Caco-2 (cell line): ENCODE data around the gene SLX9. TPM values are rescaled to one million over a fixed set of nuclear protein-coding genes. Genes with fewer than 3 reads are reported as not detected.

ENCODE experiments used
- BruUV-seq: library from RNA; stranded (reverse); fragments of 400-500 nt; replicated peaks from 2 replicates; lab custom pipeline; 2021; lab: Mats Ljungman, UMichigan
- CTCF ChIA-PET: fragments of 300-600 bp; sonication (Branson Sonifier 250); formaldehyde crosslinking; loops from one replicate; lab custom pipeline; 2022; ENCODE audit warnings: antibody characterized with exemption; lab: Charles Lee
- POLR2A ChIA-PET: fragments of 300-600 bp; sonication (Branson Sonifier 250); formaldehyde crosslinking; loops from one replicate; lab custom pipeline; 2022; ENCODE audit warnings: antibody characterized with exemption; lab: Charles Lee
- DNase-seq, 2 experiments: peaks; one replicate each; pipeline versions ENCODE4 v3.0.0 to v3.0.0-alpha.2; 2020 to 2022
- H3K27me3 ChIP-seq: replicated peaks from 2 replicates; pipeline ENCODE4 v1.6.0; 2011; ENCODE audit warnings: low read length; ENCODE audit not compliant: control insufficient read depth, insufficient read depth
- H3K36me3 ChIP-seq: 2 replicates; pipeline ENCODE4 v1.5.1; 2011; ENCODE audit warnings: low read length; ENCODE audit not compliant: control insufficient read depth, insufficient read depth
- H3K4me1 ChIP-seq: fragments of 250-450 bp; sonication (Bioruptor Pico); 2 replicates; pipeline ENCODE4 v1.5.1; 2020; ENCODE audit warnings: mild to moderate bottlenecking
- H3K4me3 ChIP-seq: 2 replicates; pipeline ENCODE4 v1.5.1; 2011; ENCODE audit warnings: low read depth, mild to moderate bottlenecking, control low read depth, low read length
- H3K9me3 ChIP-seq: fragments of 250-450 bp; sonication (Bioruptor Pico); 2 replicates; pipeline ENCODE4 v1.5.1; 2020; ENCODE audit warnings: mild to moderate bottlenecking, moderate library complexity
- H3K27ac Mint-ChIP-seq: one replicate; pipeline ENCODE4 v1.8.0; 2022; ENCODE audit warnings: mixed read lengths; ENCODE audit not compliant: unreplicated experiment
- H3K27me3 Mint-ChIP-seq: one replicate; pipeline ENCODE4 v1.8.0; 2022; ENCODE audit warnings: mixed read lengths; ENCODE audit not compliant: insufficient read depth, unreplicated experiment
- H3K36me3 Mint-ChIP-seq: one replicate; pipeline ENCODE4 v1.8.0; 2022; ENCODE audit warnings: mild to moderate bottlenecking, mixed read lengths; ENCODE audit not compliant: insufficient read depth, unreplicated experiment
- H3K4me1 Mint-ChIP-seq: one replicate; pipeline ENCODE4 v1.8.0; 2022; ENCODE audit warnings: low read depth, mixed read lengths; ENCODE audit not compliant: unreplicated experiment
- H3K4me3 Mint-ChIP-seq: one replicate; pipeline ENCODE4 v1.8.0; 2022; ENCODE audit warnings: mild to moderate bottlenecking, moderate library complexity, mixed read lengths; ENCODE audit not compliant: unreplicated experiment
- H3K9me3 Mint-ChIP-seq: one replicate; pipeline ENCODE4 v1.8.0; 2022; ENCODE audit warnings: mixed read lengths; ENCODE audit not compliant: unreplicated experiment
- CTCF ChIP-seq, 2 experiments: fragments of 200-600 bp in 1 of 2; IDR thresholded peaks; 1 replicate in 1 of 2; 2 replicates in 1 of 2; pipeline versions ENCODE4 v1.5.1 to v1.8.0; 2011 to 2022; ENCODE audit warnings: antibody characterized with exemption in 1 of 2, control low read depth in 1 of 2, inconsistent platforms in 1 of 2, low read depth in 1 of 2, low read length in 1 of 2, mild to moderate bottlenecking in 1 of 2, moderate library complexity in 1 of 2; ENCODE audit not compliant: insufficient read depth in 1 of 2, severe bottlenecking in 1 of 2, unreplicated experiment in 1 of 2
- intact Hi-C: fragments of 100-400 bp; cut with micrococcal nuclease; formaldehyde crosslinking; loops from one replicate; pipeline ENCODE4 v1.10.0; 2022; ENCODE audit not compliant: unreplicated experiment
- total RNA-seq: library from RNA; stranded (reverse); gene quantifications from 2 replicates; pipeline ENCODE4 v1.2.3, GENCODE V29; 2022

SLX9 gene
- total RNA-seq, 1 experiment from 2014 or later: 62.1 TPM

GRCh38 chr21:44995343-44995941 is 55.6 kb downstream of the SLX9 start:
- no peaks in the 10 kb centered on the region for H3K27me3 Mint-ChIP-seq
- intact Hi-C loops: no loop called here
- H3K4me1 ChIP-seq: no peaks in the 10 kb centered on the region
- peaks cover 8% of the 10 kb centered on the region for H3K36me3 Mint-ChIP-seq
- H3K9me3 Mint-ChIP-seq: no peaks in the 10 kb centered on the region
- ChIA-PET CTCF (no interaction called here), POLR2A (no interaction called here)
- no peaks in the 10 kb centered on the region for H3K36me3 ChIP-seq
- H3K27me3 ChIP-seq: no peaks in the 10 kb centered on the region
- H3K4me3 Mint-ChIP-seq: no peak overlapping the region
- no peak overlapping the region for H3K4me3 ChIP-seq
- H3K27ac Mint-ChIP-seq: no peak overlapping the region
- no peaks in the 10 kb centered on the region for H3K4me1 Mint-ChIP-seq
- no peaks in the 10 kb centered on the region for H3K9me3 ChIP-seq
- no peak for TF ChIP-seq CTCF (IDR thresholded peaks at IDR 0.05; ENCODE audit: insufficient read depth in 1 of 2, low read depth in 1 of 2, low read length in 1 of 2, severe bottlenecking in 1 of 2, unreplicated experiment in 1 of 2)
- BruUV-seq: no TSS peak
- no peak for DNase-seq

GRCh38 chr21:44996096-44996495 is 56.3 kb downstream of the SLX9 start:
- no peaks in the 10 kb centered on the region for H3K9me3 ChIP-seq
- Mint-ChIP-seq H3K27ac (no peak overlapping the region), H3K36me3 (peaks cover 8% of the 10 kb centered on the region), H3K27me3 (no peaks in the 10 kb centered on the region), H3K4me3 (no peak overlapping the region), H3K9me3 (no peaks in the 10 kb centered on the region), H3K4me1 (no peaks in the 10 kb centered on the region)
- intact Hi-C loops: no loop called here
- TF ChIP-seq CTCF (IDR thresholded peaks at IDR 0.05; ENCODE audit: insufficient read depth in 1 of 2, low read depth in 1 of 2, low read length in 1 of 2, severe bottlenecking in 1 of 2, unreplicated experiment in 1 of 2): no peak
- H3K4me1 ChIP-seq: no peaks in the 10 kb centered on the region
- no peak for DNase-seq
- no TSS peak for BruUV-seq
- POLR2A ChIA-PET: no interaction called here
- no peak overlapping the region for H3K4me3 ChIP-seq
- CTCF ChIA-PET: no interaction called here
- no peaks in the 10 kb centered on the region for H3K36me3 ChIP-seq
- no peaks in the 10 kb centered on the region for H3K27me3 ChIP-seq

- Mint-ChIP-seq H3K27ac (no peak overlapping the region), H3K36me3 (peaks cover 8% of the 10 kb centered on the region), H3K9me3 (no peaks in the 10 kb centered on the region), H3K4me1 (no peaks in the 10 kb centered on the region), H3K27me3 (no peaks in the 10 kb centered on the region), H3K4me3 (no peak overlapping the region)
- H3K27me3 ChIP-seq: no peaks in the 10 kb centered on the region
- intact Hi-C loops: no loop called here
- no peaks in the 10 kb centered on the region for H3K9me3 ChIP-seq
- ChIA-PET POLR2A (no interaction called here), CTCF (no interaction called here)
- H3K4me1 ChIP-seq: no peaks in the 10 kb centered on the region
- no TSS peak for BruUV-seq
- H3K4me3 ChIP-seq: no peak overlapping the region
- TF ChIP-seq CTCF (IDR thresholded peaks at IDR 0.05; ENCODE audit: insufficient read depth in 1 of 2, low read depth in 1 of 2, low read length in 1 of 2, severe bottlenecking in 1 of 2, unreplicated experiment in 1 of 2): no peak
- no peak for DNase-seq
- H3K36me3 ChIP-seq: no peaks in the 10 kb centered on the region
Measured at GRCh38 chr21:44996501-44996921, 56.7 kb downstream of the SLX9 start.
